ENCODE data around the gene PHLDA1.
A peak's percentile ranks its signal among the peaks of the same experiment; 100 is the strongest.

Gene PHLDA1

DNA sequence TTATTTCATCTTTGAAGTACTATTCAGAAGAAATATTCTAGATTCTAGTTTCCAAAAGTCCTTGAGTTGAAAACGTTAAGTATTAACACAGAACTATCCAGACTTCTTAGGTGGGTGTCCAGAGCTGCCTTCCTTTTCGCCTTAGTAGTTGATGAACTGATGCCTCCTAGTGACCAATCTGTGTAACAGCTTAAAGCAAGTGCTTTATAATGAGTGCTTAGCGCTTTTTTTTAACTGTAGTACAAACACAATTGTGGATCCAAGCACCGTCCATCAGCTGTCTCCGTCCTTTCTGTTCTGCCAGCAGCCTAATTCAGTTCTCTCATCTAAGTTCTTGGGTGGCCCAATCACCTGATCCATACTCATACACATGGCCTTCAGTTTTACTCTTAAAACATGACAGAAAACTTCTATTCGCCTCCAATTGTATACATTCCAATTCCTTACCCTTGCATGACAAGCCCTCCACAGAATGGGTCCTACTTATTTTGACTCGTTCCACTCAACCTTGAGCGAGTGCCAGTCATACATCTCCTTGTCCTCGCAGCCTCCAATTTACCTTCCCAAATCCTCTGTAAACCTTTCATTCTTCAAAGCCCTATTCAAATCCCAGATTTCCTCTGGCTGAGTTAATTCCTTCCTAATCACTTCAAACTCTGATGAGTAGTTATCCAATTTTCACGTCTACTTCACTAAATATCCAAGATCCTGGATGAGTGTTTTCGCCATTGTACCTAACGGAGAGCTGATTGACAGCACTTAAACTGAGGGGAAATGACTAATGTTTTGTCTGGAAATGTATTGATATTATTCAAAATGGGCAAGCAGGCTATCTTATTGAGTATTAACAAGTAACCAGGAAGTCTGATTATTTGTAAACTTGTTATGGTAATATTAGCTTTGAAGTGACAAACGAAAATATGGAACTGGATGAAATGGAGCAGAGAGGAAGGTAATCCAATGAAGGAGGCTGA, 5.8 kb upstream of the PHLDA1 start:
- peak; percentile 81 for DNase-seq

- DNase-seq = no peak
These were observed 3.5 kb upstream of the PHLDA1 start for GRCh38 chr12:76035045-76035444.

DNA sequence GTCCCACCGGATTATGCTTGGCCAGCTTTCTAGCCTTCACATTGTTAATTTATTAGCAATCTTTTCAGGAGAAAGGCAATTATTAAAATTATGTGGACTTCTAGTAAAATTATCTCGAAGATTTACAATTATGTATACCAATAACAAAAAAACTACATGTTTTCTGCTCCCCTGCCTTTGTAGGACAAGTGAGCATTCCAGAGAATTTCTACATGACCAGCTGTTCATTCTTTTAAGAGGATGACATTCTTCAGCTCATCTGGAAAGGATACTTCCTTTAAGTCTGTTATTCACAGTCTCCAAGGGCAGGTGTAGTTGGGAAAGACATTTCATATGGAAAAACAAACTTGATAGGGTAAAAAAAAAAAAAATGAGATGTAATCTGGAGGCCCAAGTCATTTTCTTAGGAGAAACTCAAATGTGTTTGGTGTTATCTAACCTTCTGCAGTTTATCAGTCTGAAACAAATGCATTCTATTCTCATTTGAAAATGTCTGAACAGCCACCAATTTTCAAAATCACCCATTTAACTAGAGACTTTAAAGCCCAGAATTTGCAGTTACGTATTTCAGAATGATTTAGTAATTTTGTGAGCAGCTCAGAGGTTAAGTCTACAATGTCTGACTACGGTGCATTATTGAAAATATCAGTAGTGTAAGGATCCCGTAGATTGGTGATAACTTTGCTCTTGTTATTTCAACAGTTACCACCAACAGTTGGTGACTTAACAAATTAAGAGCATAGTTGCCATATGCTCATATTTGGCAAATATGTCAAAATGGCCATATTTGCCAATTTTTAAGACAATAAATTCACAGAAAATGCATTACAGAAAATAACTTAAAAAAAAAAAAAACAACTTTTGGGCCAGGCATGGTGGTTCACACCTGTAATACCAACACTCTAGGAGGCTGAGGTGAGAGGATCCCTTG, 1.8 kb upstream of the PHLDA1 start:
- DNase-seq = no peak

DNA sequence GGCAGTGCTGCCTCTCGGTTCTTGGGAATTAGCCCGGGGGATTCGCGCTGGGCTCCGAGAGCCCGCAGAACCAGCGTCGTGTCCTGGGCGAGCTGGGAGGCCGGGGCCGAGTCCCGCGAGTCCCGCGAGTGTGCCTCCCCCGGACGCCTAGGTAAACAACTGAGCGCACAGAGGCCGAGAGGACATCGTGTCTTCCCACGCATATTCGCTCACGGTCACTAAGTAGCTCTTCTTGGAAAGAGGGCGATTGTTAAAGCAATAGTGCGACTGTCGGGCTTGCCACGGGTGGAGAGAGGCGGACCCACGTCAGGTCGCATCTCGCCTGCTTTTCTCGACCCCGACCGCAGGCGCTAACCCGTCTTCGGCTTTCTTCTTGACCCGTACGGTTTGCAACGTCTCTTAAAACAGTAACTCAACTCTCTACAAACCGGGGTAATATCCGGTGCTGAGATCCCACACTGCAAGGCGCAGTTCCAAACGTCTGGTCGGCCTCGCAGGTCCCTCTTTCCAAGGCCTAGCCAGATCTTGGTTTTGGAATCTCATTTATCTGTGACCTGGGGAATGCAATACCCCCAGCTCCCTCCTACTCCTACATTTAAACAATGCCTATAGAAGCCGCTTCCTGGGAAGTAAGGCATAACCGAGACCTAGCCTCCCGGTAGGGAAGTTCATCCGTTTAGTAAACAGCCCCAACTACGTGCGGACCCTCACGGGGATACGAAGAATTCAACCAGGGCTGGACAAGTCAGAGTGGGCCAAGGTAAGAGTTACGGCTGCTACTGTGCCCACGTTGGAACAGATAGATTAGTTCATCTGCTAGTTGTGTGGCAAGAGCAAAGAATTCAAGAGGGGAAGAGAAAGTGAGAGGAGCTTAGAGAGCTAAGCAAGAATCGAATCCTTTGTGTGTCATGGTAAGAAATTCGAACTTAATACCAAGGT, 736 bp upstream of the PHLDA1 start:
- DNase-seq = peak; percentile 66

DNA sequence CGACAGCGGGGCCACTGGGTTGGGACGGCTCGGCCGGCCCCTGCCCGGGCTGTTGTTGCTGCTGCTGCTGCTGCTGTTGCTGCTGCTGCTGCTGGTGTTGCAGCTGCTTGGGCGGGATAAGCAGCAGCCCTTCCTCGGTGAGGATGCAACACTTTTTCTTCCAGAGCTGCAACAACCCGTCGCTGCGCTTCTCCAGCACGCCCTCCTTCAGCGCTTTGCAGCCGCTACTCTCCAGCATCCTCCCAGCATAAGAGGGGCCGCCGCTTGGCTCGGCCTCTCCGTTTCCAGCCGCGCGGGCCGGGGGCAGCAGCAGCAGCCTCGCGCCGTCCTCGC, 529 bp downstream of the PHLDA1 start:
- DNase-seq = no peak

DNA sequence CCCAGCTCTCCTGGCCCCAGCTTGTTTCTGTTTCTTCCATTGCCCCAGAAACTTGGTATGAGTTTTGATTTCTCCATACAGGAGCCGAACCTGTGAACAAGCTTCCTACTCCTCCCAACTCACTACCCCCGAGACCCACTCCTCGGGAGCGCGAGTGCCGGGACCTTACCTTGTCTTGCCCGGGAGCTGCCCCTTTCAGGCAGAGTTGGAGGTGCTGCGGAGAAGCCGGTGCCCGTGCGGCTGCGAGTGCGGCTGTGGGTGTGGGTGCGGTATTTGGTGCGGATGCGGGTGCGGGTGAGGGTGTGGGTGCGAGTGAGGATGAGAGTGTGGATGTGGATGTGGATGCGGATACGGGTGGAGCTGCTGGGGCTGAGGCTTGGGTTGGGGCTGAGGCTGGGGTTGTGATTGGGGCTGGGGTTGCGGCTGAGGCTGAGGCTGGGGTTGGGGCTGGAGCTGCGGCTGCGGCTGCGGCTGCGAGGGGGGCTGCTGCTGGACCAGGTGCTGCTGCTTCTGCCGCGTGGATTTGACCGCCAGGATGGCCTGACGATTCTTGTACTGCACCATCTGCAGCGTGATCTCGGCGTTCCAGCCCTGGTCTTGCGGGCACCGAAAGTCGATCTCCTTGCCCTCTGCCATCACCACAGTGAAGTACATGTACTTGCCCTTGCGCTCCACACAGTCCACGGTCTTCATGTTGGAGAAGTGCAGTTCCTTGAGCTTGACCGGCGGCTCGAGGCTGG, 1.1 kb downstream of the PHLDA1 start:
- DNase-seq = peak; percentile 55

- DNase-seq = peak; percentile 48
These were observed 1.6 kb downstream of the PHLDA1 start for GRCh38 chr12:76029982-76030340.

GRCh38 chr12:76028571-76029277, 2.9 kb downstream of the PHLDA1 start:
- no peak for DNase-seq

DNA sequence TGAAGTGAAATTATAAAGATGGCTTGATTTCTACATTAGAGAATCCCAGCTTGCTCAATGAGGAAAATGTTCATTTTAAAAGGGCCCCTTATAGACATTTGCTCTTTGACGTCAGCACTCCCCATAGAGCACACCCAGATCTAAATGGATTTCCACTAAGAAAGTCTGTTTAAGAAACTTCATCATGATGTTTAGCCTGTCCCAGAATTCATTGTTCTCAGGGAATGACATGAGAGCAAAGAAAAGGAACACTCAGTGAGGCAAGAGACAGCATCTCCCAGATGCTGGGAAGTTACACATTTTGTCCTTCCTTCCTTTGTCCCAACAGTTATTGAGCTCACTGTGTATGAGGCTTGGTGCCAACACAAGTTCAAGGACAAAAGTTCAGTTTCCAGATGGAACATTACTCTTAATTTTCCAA, 4.9 kb downstream of the PHLDA1 start:
- no peak for DNase-seq

DNA sequence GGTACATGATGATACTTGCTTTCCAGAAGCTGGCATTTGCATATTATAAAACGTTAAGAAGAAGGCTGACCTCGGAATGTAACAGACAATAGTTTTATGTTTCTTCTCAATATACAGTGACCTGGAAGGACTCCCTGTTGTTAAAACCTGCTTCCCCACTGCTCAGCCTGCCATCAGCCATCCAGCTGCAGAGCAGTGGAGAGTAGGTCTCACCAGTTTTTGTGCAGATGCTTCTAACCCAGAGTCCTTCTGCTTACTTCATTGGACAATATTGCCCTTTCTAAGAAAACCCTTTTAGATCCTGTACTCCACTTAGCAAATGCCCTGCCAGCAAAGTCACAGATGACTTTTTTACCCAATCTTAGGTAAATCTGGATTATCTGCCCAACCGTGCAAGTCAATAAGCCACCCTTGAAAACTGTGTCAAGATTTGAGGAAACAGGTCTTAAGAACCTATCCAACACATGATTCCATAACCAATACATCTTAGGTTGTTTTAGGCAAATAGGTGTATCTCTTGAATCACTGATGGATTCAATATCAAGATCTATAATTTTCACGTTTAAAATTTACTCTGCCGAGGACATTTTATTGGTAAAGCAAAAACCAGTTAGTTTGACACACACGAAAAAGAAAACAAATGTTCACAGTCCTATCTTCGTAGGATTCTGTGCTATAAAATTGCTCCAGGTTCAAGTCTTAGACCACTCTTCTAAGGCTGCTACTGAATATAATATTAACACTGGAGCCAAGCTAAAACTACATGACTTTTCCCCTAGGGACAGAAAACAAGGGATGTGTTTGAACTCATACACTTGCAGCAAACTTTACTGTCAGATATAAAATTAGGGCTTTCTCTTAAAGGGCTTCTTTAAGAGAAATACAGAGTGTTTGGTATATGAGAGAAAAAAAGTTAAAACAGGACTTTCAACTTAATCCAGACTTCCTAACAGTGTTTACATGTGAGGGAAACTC, 5.7 kb downstream of the PHLDA1 start:
- no peak for DNase-seq

GRCh38 chr12:76024942-76025600, 6.5 kb downstream of the PHLDA1 start:
- DNase-seq = peak; percentile 94

DNA sequence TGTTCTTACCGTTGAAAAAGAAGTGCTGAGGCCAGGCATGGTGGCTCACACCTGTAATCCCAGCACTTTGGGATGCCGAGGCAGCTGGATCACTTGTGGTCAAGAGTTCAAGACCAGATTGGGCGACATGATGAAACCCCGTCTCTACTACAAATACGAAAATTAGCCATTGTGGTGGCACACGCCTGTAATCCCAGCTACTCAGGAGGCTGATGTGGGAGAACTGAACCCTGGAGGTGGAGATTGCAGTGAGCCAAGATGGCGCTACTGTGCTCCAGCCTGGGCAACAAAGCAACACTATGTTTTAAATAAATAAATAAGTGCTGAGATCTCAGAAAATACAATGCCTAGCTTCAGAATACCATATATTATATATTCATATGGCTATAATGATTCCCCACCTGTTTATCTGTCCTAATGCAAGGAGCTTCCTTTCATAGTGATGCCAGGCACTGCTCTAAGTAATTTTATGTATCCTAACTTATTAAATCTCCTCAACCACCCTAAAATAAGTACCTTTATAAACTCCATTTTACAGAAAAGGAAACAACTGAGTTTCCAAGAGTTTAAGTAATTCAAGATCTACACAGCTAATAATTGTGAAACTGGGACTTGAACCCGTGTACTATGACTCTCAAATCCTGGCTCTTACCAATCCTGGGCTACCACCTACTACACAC, 7.3 kb downstream of the PHLDA1 start:
- DNase-seq = no peak

DNA sequence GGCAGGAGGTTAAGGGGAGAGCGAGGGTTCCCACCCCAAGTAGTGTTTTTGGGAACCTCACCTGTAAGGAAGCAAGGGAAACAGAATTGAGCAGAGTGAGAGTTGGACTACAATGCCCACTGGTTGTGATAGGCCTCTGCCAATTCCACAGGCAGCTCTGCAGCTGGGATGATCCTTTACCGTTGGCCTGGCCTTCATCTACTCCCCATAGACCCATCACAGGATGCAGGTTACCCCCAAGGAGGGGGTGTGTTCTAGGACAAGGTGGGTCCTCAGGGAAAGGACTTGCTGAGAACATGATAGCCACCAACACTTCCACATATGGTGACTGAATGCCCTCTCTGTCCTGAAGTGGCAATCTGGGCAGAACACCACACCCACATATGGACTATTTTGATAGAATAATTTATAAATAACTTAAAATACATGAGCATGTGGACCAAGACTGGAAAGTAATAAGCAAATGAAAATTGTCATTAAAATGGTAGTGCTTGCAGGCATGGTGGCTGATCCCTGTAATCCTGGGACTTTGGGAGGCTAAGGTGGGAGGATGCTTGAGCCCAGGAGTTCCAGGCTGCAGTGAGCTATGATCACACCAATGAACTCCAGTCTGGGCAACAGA, 8.4 kb downstream of the PHLDA1 start:
- no peak for DNase-seq

DNA sequence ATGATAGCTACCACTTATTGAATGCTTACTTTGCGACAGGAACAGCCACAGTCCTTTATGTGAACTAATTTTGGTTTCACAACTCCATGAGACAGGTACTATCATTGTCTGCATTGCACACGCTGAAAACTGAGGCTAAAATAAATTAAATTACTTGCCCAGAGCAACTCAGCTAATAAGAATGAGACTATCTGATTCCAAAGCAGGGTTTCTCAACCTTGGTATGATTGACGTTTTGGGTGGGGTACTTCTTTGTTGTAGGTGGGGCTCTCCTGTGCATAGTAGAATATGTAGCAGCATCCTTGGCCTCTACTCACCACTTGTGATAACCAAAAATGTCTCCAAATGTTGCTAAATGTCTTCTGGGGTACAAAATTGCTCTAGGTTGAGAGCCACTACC, 9.1 kb downstream of the PHLDA1 start:
- no peak for DNase-seq

- DNase-seq = peak; percentile 96
These were observed 10.6 kb downstream of the PHLDA1 start for GRCh38 chr12:76020731-76021672.

DNA sequence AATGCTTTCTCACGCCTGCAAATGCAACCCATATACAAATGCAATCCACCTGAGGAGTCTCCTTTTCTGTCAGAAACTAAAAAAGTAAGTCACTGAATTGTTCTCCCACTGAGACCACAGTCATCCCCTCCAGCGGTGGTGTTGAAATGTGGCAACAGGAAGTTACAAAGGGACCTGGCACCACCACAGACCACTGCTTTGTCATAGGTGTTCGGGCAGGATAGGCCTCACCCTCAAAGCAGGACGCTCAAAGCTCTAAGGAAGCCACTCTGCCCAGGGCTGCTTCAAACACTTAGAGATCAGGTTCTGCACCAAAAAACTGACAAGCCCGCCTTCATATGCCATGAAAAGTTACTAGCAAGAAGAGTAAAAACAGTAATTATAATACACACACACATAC, 11.3 kb downstream of the PHLDA1 start:
- DNase-seq = peak; percentile 81

DNA sequence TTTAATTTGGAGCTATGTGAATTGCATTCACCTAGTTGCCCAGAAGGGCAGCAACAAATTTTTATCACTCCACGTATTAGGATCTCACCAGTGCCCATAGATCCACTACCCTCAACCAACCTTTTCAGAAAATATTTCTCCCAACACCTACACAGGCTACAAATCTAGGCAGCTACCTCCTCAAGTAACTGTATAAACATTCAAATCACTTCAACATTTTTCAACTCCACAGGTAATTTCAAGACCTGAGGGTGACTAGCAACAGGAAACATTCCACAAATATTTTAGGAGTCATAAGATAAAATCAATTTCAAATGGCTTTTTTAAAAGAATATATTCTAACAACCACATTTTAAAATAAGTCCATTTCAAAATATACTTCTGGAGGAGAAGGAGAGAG, 12.9 kb downstream of the PHLDA1 start:
- DNase-seq = no peak

Measured in fibroblast of skin of back (primary cell).